Measurements from ENCODE around the gene SEBOX. TPM values are rescaled to one million over a fixed set of nuclear protein-coding genes. Genes with fewer than 3 reads are reported as not detected.

Gene SEBOX
- total and polyA plus RNA-seq, 2 of the 8 experiments (the other 6 are each of a cell fraction or from before 2014, with no cell fraction given): not detected

GRCh38 chr17:28371245-28372202 lies 6.5 kb upstream of the SEBOX start, which contains the start of gene SARM1:
TSS of gene SARM1 (plus strand) at chr17:28371694. CDS start at chr17:28372033, 339 bp downstream.
- Histone ChIP-seq H2BK5ac (ENCODE audit: low read depth, low read length) (no peak within 1 kb of the TSS), H3K79me1 (ENCODE audit: low read depth, low read length) (no peaks in the 10 kb centered on the region; the same call in 1 of the 2 replicates), H3K56ac (replicated peaks; ENCODE audit: insufficient read length, low read depth, low read length) (no peak within 1 kb of the TSS), H3K4ac (replicated peaks; ENCODE audit: insufficient read length, low read depth, low read length) (peak within 1 kb of the TSS; percentile 14), H4K5ac (ENCODE audit: insufficient read length, low read depth, low read length) (no peak within 1 kb of the TSS), H3K4me2 (ENCODE audit: insufficient read depth in 1 of 2, low read depth in 2 of 2, low read length in 2 of 2) (peak within 1 kb of the TSS; percentile 76 to 89), H2BK15ac (ENCODE audit: low read length) (no peak within 1 kb of the TSS), H2AFZ (ENCODE audit: low read length) (peak within 1 kb of the TSS; percentile 78; the same call in 1 of the 2 replicates), H3K14ac (ENCODE audit: insufficient read length) (no peak within 1 kb of the TSS), H3K23me2 (ENCODE audit: low read depth, low read length) (peaks cover 16% of the 10 kb centered on the region; the same call in 1 of the 2 replicates), H3K23ac (ENCODE audit: insufficient read length) (no peak within 1 kb of the TSS), H3K27ac (ENCODE audit: low read depth, low read length) (no peak within 1 kb of the TSS), H3K27me3 (replicated peaks in 1 of 4; ENCODE audit: control insufficient read depth in 3 of 4, extremely low read depth in 1 of 4, insufficient read depth in 3 of 4, low read length in 3 of 4) (peaks cover 9 to 19% (median 19%) of the 10 kb centered on the region in 4 experiments), H2BK120ac (replicated peaks; ENCODE audit: low read depth, low read length) (no peak within 1 kb of the TSS), H4K8ac (ENCODE audit: extremely low read depth, insufficient read depth, low read length) (peak within 1 kb of the TSS; percentile 83), H3K9me3 (ENCODE audit: insufficient read depth in 2 of 2, low read depth in 1 of 2, low read length in 1 of 2) (no peaks in the 10 kb centered on the region), H2BK12ac (ENCODE audit: low read depth, low read length) (no peak within 1 kb of the TSS), H2BK20ac (ENCODE audit: low read length) (no peak within 1 kb of the TSS), H3K4me1 (replicated peaks in 1 of 4; ENCODE audit: control insufficient read depth in 3 of 4, insufficient read depth in 4 of 4, low read length in 3 of 4) (peaks cover 3 to 16% (median 9%) of the 10 kb centered on the region in 4 experiments; a peak in 6 of 7 replicates), H4K20me1 (replicated peaks in 1 of 2; ENCODE audit: control insufficient read depth in 1 of 2, insufficient read depth in 2 of 2, low read length in 2 of 2) (peaks cover 2 to 12% of the 10 kb centered on the region in 2 experiments), H3K4me3 (ENCODE audit: extremely low read depth in 1 of 4, insufficient read depth in 2 of 4, low read depth in 3 of 4, low read length in 4 of 4) (peak within 1 kb of the TSS; percentile 56 to 79 (median 74)), H2AK5ac (ENCODE audit: low read depth, low read length) (peak within 1 kb of the TSS; percentile 39; the same call in 1 of the 2 replicates), H3K36me3 (ENCODE audit: control insufficient read depth in 2 of 4, insufficient read depth in 4 of 4, low read length in 3 of 4) (no peaks in the 10 kb centered on the region), H3K79me2 (ENCODE audit: control insufficient read depth in 1 of 2, insufficient read depth in 2 of 2, low read length in 2 of 2) (no peaks in the 10 kb centered on the region), H3K9ac (replicated peaks in 1 of 4; ENCODE audit: extremely low read depth in 1 of 4, low read depth in 3 of 4, low read length in 3 of 4) (peak within 1 kb of the TSS in 2 of 4 experiments; percentile 1 to 8; a peak in 2 of 7 replicates), H3K18ac (ENCODE audit: extremely low read depth, low read length) (no peak within 1 kb of the TSS; the same call in 1 of the 2 replicates), H4K91ac (replicated peaks; ENCODE audit: insufficient read length, low read length) (no peak within 1 kb of the TSS)
- ChIA-PET POLR2A (ENCODE audit: partially characterized antibody) (interaction anchor here (1.0 to 12.7 kb wide), 6 partner anchors 10 to 126 kb away, joined by 3 to 103 read pairs (median 4); partner anchors contain the start of gene POLDIP2), CTCF (ENCODE audit: partially characterized antibody) (interaction anchor here (2.3 to 4.6 kb wide), 2 partner anchors 9 to 14 kb away, joined by 7 to 20 read pairs; partner anchors contain the start of gene POLDIP2)
- 1% methylated on average over 59 of the region's 80 CpGs; no CpG with 5 or more reads in 1 of the 2 experiments for WGBS, 2 experiments (ENCODE audit: extremely low coverage in 1 of 2, insufficient coverage in 1 of 2, insufficient read length in 1 of 2, insufficient replicate concordance in 2 of 2, low coverage in 1 of 2, low lambda C conversion rate in 2 of 2, missing lambda C conversion rate in 1 of 2)
- FAIRE-seq (peak; percentile 48), DNase-seq (ENCODE audit: low read depth in 1 of 2, low spot score in 2 of 2) (peak; percentile 92 to 99)
- TF ChIP-seq, protein P1, sequence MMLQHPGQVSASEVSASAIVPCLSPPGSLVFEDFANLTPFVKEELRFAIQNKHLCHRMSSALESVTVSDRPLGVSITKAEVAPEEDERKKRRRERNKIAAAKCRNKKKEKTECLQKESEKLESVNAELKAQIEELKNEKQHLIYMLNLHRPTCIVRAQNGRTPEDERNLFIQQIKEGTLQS (IDR thresholded peaks at IDR 0.05; ENCODE audit: insufficient read depth, low read depth, low read length): peak; percentile 66; the same call in 1 of the 2 replicates
- TF ChIP-seq CBX8 (IDR thresholded peaks at IDR 0.05; ENCODE audit: borderline replicate concordance, low read depth, low read length) (no peak), RNF2 (IDR thresholded peaks at IDR 0.05; ENCODE audit: borderline replicate concordance, low read depth, low read length, missing control alignments, poor library complexity, severe bottlenecking) (no peak), SUZ12 (IDR thresholded peaks at IDR 0.05; ENCODE audit: low read length) (no peak), RAD21 (IDR thresholded peaks at IDR 0.05 in 1 of 2, conservative IDR thresholded peaks at IDR 0.05 in 1 of 2; ENCODE audit: low read depth in 2 of 2, low read length in 2 of 2) (no peak), JUND (IDR thresholded peaks at IDR 0.05; ENCODE audit: low read length) (no peak), TAF7 (optimal IDR thresholded peaks at IDR 0.05; ENCODE audit: borderline replicate concordance, low read depth, low read length) (no peak), SAP30 (IDR thresholded peaks at IDR 0.05; ENCODE audit: insufficient read depth, insufficient replicate concordance, low read length) (no peak)
